Spleen (tissue), 11 donors: ENCODE data around the gene ZBTB42. TPM values are rescaled to one million over a fixed set of nuclear protein-coding genes. Genes with fewer than 3 reads are reported as not detected.

ENCODE experiments used
- DNase-seq: peaks from one replicate; pipeline ENCODE4 v3.0.0-alpha.2; 2020
- H3K27ac ChIP-seq, 8 donors: fragments of 200-600 bp; sonication (generic) in 7 of 8; 1 replicate in 4 of 8; 2 replicates in 4 of 8; pipeline versions ENCODE4 v1.5.0 to v1.8.0; 2016 to 2021; ENCODE audit warnings: inconsistent platforms in 4 of 8, mild to moderate bottlenecking in 4 of 8, moderate library complexity in 1 of 8
- H3K27me3 ChIP-seq, 7 donors: fragments of 200-600 bp; sonication (generic) in 6 of 7; replicated peaks in 1 of 7; 1 replicate in 4 of 7; 2 replicates in 3 of 7; pipeline versions ENCODE4 v1.5.0 to v1.8.0; 2016 to 2021; ENCODE audit warnings: inconsistent platforms in 3 of 7, mild to moderate bottlenecking in 1 of 7
- H3K36me3 ChIP-seq, 6 donors: fragments of 200-600 bp; sonication (generic) in 5 of 6; 1 replicate in 4 of 6; 2 replicates in 2 of 6; pipeline versions ENCODE4 v1.5.0 to v1.8.0; 2016 to 2021; ENCODE audit warnings: inconsistent platforms in 2 of 6
- H3K4me1 ChIP-seq, 6 donors: fragments of 200-600 bp; sonication (generic) in 5 of 6; 1 replicate in 3 of 6; 2 replicates in 3 of 6; pipeline versions ENCODE4 v1.5.0 to v1.8.0; 2016 to 2021; ENCODE audit warnings: inconsistent platforms in 3 of 6
- H3K4me3 ChIP-seq, 8 donors: fragments of 200-600 bp; sonication (generic) in 7 of 8; 1 replicate in 4 of 8; 2 replicates in 4 of 8; pipeline versions ENCODE4 v1.5.0 to v1.8.0; 2016 to 2021; ENCODE audit warnings: inconsistent platforms in 4 of 8, mild to moderate bottlenecking in 4 of 8, moderate library complexity in 2 of 8
- H3K9me3 ChIP-seq, 8 donors: fragments of 200-600 bp; sonication (generic) in 7 of 8; 1 replicate in 4 of 8; 2 replicates in 4 of 8; pipeline versions ENCODE4 v1.5.0 to v1.8.0; 2016 to 2021; ENCODE audit warnings: inconsistent platforms in 4 of 8
- CTCF ChIP-seq, 11 experiments: fragments of 200-600 bp in 7 of 11; fragments of 450-650 bp in 4 of 11; sonication (generic) in 4 of 11; IDR thresholded peaks in 8 of 11; conservative IDR thresholded peaks in 3 of 11; 1 replicate in 7 of 11; 2 replicates in 4 of 11; pipeline versions ENCODE4 v1.4.0 to v1.8.0; 2016 to 2021; ENCODE audit warnings: antibody characterized with exemption in 11 of 11, inconsistent platforms in 4 of 11, mild to moderate bottlenecking in 1 of 11
- POLR2A ChIP-seq, 3 donors: fragments of 450-650 bp; IDR thresholded peaks; one replicate each; pipeline ENCODE4 v1.5.1; 2017; ENCODE audit warnings: antibody characterized with exemption in 3 of 3, mild to moderate bottlenecking in 1 of 3
- POLR2AphosphoS5 ChIP-seq, 3 donors: sonication (generic); formaldehyde crosslinking; IDR thresholded peaks; one replicate each; pipeline ENCODE4 v1.5.1; 2017; ENCODE audit warnings: antibody characterized with exemption in 3 of 3
- WGBS, 5 donors: extraction: QIAGEN DNeasy Blood & Tissue Kit in 3 of 5; methylation state at CpG; one replicate each; pipeline versions ENCODE4 v1.1.5 to v1.1.7; 2013 to 2018; 5-methylcytosine and 5-hydroxymethylcytosine counted together
- intact Hi-C: fragments of 100-400 bp; cut with DNase I; formaldehyde crosslinking; loops from one replicate; pipeline ENCODE4 v1.15.0; 2023; ENCODE audit warnings: low total_unique reads
- polyA plus RNA-seq, 3 donors: library from polyadenylated mRNA; stranded (reverse); fragments of 200-250 nt; gene quantifications; one replicate each; pipeline ENCODE4 v1.2.1, GENCODE V29; 2013
- total RNA-seq, 7 donors: library from RNA; depleted of rRNA in 3 of 7; stranded (reverse); fragments of >200 nt in 3 of 7; fragmentation: NEBNext Ultra II Directional in 4 of 7; extraction: Animal tissue kit (Norgen Biotek cat#: 25700) in 4 of 7; gene quantifications; one replicate each; pipeline versions ENCODE4 v1.1.0 to v1.2.1, GENCODE V29; 2016 to 2021
- donor health status: healthy with polysubstance abuse.
- donor health status: DM: no; HTN: no; CAD: no; lungs with moderate emphysema.
- donor health status: DM: no; HTN: no; CAD: no.
- donor health status: Bipolar disorder and iron deficiency.
- donor health status: healthy.
- donor health status: DM: no; HTN: no; CAD: no.
- donor health status: DM: yes; HTN: yes; CAD: no.

ZBTB42 gene
- total and polyA plus RNA-seq, 10 donors: 0.74 to 11.5 (median 4.6) TPM

GRCh38 chr14:104779776-104780512, 21.0 kb upstream of the ZBTB42 start:
- H3K36me3 ChIP-seq: peaks cover 0 to 97% (median 33%) of the 10 kb centered on the region in 6 donors
- peaks cover 0 to 23% (median 8%) of the 10 kb centered on the region in 6 donors for H3K4me1 ChIP-seq
- H3K4me3 ChIP-seq: no peak overlapping the region
- H3K27ac ChIP-seq: no peak overlapping the region
- H3K27me3 ChIP-seq: no peaks in the 10 kb centered on the region
- TF ChIP-seq CTCF (IDR thresholded peaks at IDR 0.05 in 8 of 11, conservative IDR thresholded peaks at IDR 0.05 in 3 of 11) (no peak), POLR2AphosphoS5 (IDR thresholded peaks at IDR 0.05) (peak in 1 of 3 donors; percentile 14), POLR2A (IDR thresholded peaks at IDR 0.05) (no peak)
- no peak for DNase-seq
- WGBS, 5 donors: 86 to 93% (median 91%) methylated on average over 27 to 32 of the region's 32 CpGs
- intact Hi-C loops: no loop called here
- no peaks in the 10 kb centered on the region for H3K9me3 ChIP-seq

DNA sequence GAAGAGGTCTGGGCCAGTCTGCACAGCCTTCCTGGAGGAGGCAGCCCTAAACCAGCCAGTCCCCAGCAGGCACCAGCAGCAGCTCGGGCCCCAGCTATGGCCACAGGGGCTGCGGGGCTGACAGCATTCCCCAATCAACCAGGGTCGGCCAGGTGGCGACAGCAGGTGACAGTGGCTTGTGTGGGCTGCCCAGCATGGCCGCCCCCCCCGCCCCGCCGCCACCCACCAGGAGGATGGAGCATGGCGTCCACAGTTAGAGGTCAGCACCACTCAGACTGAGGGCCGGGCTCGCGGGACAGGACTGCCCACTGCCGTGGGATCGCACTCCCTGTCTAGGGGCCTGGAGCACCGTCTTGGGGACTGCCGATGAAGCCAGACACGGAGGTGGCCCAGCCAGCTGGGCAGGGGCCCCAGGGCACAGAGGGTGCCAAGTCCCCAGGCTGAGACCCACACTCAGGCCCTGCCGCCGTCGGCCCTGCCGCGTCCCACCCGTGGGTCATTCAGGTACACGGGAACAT, 20.3 kb upstream of the ZBTB42 start:
- H3K27ac ChIP-seq: no peak overlapping the region
- DNase-seq: no peak
- 87 to 96% (median 93%) methylated on average over 12 to 24 of the region's 24 CpGs for WGBS, 5 donors
- no peaks in the 10 kb centered on the region for H3K9me3 ChIP-seq
- peaks cover 0 to 97% (median 26%) of the 10 kb centered on the region in 6 donors for H3K36me3 ChIP-seq
- no peak overlapping the region for H3K4me3 ChIP-seq
- H3K4me1 ChIP-seq: peaks cover 0 to 29% (median 13%) of the 10 kb centered on the region in 6 donors
- TF ChIP-seq POLR2AphosphoS5 (IDR thresholded peaks at IDR 0.05) (no peak), CTCF (IDR thresholded peaks at IDR 0.05 in 8 of 11, conservative IDR thresholded peaks at IDR 0.05 in 3 of 11) (no peak)
- intact Hi-C loops: no loop called here
- no peaks in the 10 kb centered on the region for H3K27me3 ChIP-seq

GRCh38 chr14:104781271-104782077, 19.4 kb upstream of the ZBTB42 start:
- Histone ChIP-seq H3K9me3 (no peaks in the 10 kb centered on the region), H3K36me3 (peaks cover 0 to 93% (median 22%) of the 10 kb centered on the region in 6 donors), H3K4me3 (no peak overlapping the region), H3K27ac (no peak overlapping the region), H3K27me3 (no peaks in the 10 kb centered on the region), H3K4me1 (peaks cover under 1 to 38% (median 20%) of the 10 kb centered on the region in 6 donors)
- TF ChIP-seq POLR2A (IDR thresholded peaks at IDR 0.05) (no peak), POLR2AphosphoS5 (IDR thresholded peaks at IDR 0.05) (peak in 1 of 3 donors; percentile 9)
- 83 to 92% (median 89%) methylated on average over 15 to 20 of the region's 20 CpGs for WGBS, 5 donors
- intact Hi-C loops: no loop called here
- DNase-seq: no peak

DNA sequence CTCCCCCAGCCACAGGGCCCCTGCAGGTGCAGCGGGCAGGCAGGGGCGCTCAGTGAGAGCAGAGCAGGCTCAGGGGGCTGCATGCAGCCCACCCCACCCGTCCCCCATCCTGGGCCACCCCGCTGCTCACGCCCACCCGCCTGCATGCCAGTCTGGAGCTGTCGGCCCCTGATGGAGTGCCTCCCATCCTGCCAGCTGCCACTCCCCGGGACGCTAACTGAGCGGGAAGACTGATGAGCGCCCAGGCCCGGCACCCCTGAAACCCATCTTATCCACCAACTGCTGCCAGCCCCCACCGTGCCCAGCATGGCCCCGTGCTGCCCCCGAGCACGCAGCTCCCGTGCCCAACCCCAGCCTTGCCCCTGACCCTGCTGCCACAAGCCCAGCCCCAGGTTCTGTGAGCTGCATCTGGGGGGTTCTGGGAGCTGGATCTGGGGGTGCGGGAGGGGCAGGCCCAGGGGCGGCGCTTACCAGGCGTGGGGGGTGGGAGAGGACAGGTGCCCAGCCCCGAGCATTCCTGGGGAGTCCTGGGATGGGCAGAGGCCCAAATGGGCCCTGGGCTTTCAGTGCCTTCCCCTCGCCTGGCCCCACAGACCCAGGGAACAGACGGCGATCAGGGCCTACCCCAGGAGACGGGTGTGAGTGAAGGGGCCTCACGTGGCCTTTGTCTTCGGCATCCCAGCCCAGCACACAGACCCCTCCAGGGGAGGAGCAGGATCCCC, 18.7 kb upstream of the ZBTB42 start:
- Histone ChIP-seq H3K27ac (no peak overlapping the region), H3K4me3 (no peak overlapping the region), H3K36me3 (peaks cover 0 to 93% (median 18%) of the 10 kb centered on the region in 6 donors), H3K27me3 (no peaks in the 10 kb centered on the region), H3K9me3 (no peaks in the 10 kb centered on the region), H3K4me1 (peaks cover 8 to 46% (median 28%) of the 10 kb centered on the region in 6 donors)
- intact Hi-C loops: no loop called here
- no peak for DNase-seq
- TF ChIP-seq CTCF (IDR thresholded peaks at IDR 0.05 in 8 of 11, conservative IDR thresholded peaks at IDR 0.05 in 3 of 11): no peak
- no peak for TF ChIP-seq POLR2AphosphoS5 (IDR thresholded peaks at IDR 0.05)
- TF ChIP-seq POLR2A (IDR thresholded peaks at IDR 0.05): no peak
- 89 to 96% (median 94%) methylated on average over 10 to 28 of the region's 28 CpGs for WGBS, 5 donors
